ENCODE results near the gene ARL4D.
"Not testable (repeated sequence)": the region's sequence is repeated elsewhere in the genome, so short reads cannot be mapped to it uniquely, and the experiment has no call there.

ARL4D gene

DNA sequence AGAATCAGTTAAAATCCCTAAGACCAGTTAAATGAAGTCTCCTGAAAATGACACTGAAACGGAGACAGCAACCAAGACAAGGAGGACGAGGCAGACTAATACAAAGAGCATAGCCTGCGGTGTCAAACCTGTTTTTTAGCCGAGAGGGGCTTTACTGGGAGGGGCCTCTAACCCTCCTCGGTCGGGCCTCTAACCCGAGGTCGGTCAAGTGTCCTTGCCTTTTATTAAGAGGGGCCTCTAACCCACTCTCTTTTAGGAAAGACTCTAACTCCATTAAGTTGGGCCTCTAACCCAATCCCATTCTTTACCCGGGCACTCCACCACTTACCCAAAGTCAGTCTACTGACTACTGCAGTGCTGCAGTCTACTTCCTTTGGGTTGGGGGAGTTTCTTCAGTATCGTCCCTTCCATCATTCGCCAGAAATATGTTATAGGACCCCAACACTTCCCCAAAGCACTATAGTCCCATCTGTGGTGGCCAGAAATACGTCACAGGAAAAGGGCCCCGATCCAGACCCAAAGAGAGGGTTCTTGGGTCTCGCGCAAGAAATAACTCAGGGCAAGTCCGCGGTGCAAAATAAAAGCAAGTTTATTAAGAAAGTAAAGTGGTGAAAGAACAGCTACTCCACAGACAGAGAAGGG lies 39.2 kb upstream of the ARL4D start:
- no peak for TF ChIP-seq Cebpa-rat (IDR thresholded peaks at IDR 0.05)
- Histone ChIP-seq H3K27ac (peak overlapping the region; percentile 98), H3K4me1 (peaks cover 41% of the 10 kb centered on the region), H3K9ac (peak overlapping the region; percentile 96), H3K9me3 (no peaks in the 10 kb centered on the region), H3K4me2 (peak overlapping the region; percentile 97), H4K20me1 (no peaks in the 10 kb centered on the region), H3K36me3 (no peaks in the 10 kb centered on the region), H3K27me3 (no peaks in the 10 kb centered on the region), H3K4me3 (peak overlapping the region; percentile 67)

DNA sequence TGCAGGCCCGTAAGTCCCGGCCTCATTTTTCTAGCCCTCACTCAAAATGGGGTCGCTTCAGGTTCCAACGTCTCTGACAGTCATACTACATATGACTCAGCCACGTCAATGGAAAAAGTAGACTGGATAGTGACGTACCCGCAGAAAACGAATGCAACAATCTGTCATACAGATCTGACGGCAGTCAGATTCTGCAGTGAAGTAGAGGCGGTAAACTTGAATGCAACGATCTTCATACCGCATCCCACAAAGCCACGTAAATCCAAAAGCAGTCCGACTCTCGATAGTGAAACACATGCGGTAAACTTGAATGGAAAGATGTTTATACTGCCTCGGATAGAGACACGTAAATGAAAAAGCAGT lies 38.4 kb upstream of the ARL4D start:
- Histone ChIP-seq H3K27ac (peak overlapping the region; percentile 98), H3K9me3 (no peaks in the 10 kb centered on the region), H3K36me3 (no peaks in the 10 kb centered on the region), H4K20me1 (no peaks in the 10 kb centered on the region), H3K4me3 (peak overlapping the region; percentile 67), H3K27me3 (no peaks in the 10 kb centered on the region), H3K4me2 (peak overlapping the region; percentile 97), H3K9ac (peak overlapping the region; percentile 96), H3K4me1 (peaks cover 49% of the 10 kb centered on the region)
- no peak for TF ChIP-seq Cebpa-rat (IDR thresholded peaks at IDR 0.05)

DNA sequence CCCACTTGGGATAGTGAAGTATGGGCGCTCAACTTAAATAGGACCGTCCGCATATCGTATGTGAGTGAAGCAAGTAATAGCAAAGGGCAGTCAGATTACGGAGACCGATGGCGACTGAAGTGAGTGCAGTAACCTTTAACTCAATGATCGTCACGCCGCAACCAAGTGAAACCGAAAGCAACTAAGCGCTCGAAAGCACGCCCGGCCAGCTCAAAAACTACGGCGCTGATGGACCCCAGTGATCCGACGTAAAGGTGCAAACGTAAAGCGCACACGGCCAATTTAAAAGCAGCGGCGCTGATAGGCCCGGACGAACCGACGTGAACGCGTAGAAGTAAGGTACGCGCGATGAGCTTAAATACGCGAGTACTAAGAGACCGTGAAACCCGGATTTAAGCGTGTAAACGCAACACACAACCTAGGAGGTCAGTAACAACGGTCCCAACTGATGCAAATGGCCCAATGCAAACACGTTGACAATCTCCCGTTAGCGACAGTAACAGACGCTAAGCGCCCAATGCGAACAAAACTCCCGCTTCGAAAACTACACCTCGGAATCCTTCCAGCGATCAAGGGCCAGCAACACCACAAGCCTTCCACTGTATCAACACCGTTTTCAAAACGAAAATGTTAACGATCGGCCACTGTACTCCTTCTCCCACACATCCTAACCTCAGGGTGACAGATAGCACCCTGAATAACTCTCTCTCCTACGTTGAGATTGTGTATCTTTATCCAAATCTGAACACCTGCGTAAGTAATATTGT lies 37.9 kb upstream of the ARL4D start:
- Histone ChIP-seq H4K20me1 (no peaks in the 10 kb centered on the region), H3K27me3 (no peaks in the 10 kb centered on the region), H3K4me1 (peaks cover 54% of the 10 kb centered on the region), H3K9me3 (no peaks in the 10 kb centered on the region), H3K9ac (peak overlapping the region; percentile 96), H3K4me3 (peak overlapping the region; percentile 67), H3K4me2 (peak overlapping the region; percentile 97), H3K36me3 (no peaks in the 10 kb centered on the region), H3K27ac (peak overlapping the region; percentile 98)
- no peak for TF ChIP-seq Cebpa-rat (IDR thresholded peaks at IDR 0.05)

DNA sequence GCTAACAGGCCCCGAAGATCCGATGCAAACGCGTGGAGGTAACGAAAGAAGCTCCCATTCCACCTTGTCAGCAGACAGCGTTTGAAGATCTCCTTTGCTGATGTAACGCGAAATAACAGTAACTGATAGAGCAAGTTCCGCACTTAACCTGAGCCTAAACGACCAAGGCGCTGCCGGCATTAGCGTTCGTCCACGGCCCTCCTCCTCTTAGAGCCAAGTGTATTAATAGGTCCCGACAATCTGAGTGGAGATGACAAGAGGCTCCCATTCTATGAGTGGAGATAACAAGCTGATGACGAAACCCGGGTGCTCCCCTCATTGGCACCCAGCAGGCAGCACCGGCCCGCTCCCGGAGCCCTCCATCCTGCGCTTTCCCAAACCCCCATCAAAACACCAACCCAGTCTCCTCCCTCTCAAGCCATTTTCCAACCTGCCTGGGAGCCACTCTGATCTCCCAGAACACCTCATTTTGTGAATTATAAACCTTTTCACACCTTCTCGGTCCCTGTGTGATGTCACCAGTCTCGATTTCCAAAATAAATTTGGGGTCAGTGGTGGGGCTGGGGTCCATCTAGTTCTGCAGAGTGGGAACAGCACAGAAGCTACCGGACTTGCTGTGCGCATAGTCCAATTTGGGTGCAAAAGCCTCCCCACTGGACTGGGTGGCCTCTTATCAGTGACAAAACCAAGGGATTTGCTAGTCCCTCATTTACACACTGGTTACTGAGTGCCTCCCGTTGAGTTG lies 35.4 kb upstream of the ARL4D start:
- H3K27me3 ChIP-seq: no peaks in the 10 kb centered on the region
- no peak overlapping the region for H3K4me3 ChIP-seq
- peaks cover 68% of the 10 kb centered on the region for H3K4me1 ChIP-seq
- H3K9me3 ChIP-seq: no peaks in the 10 kb centered on the region
- no peaks in the 10 kb centered on the region for H4K20me1 ChIP-seq
- no peak overlapping the region for H3K9ac ChIP-seq
- H3K27ac ChIP-seq: peak overlapping the region; percentile 98; the same call in 1 of the 2 replicates
- no peak for TF ChIP-seq Cebpa-rat (IDR thresholded peaks at IDR 0.05)
- H3K36me3 ChIP-seq: no peaks in the 10 kb centered on the region
- peak overlapping the region; percentile 97; the same call in 1 of the 2 replicates for H3K4me2 ChIP-seq

DNA sequence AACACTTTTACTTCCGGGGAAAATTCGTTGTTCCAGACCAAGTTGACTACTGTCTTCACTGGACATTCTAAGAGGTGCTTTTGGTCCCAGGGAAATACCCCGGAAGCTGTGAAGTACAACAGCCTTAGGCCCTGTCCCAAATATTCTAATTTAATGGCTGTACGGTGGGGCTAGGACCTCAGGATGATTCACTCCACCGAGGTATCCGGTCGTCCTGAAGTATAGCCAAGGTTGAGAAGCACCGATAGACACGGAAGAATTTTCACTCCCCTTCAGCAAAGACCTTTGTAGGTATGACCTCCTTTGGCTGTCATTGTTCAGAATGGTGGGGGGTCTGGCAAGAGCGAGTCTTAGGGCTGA lies 34.9 kb upstream of the ARL4D start:
- Histone ChIP-seq H3K27ac (no peak overlapping the region), H3K4me3 (no peak overlapping the region), H3K4me1 (peaks cover 66% of the 10 kb centered on the region), H3K9me3 (no peaks in the 10 kb centered on the region), H3K27me3 (no peaks in the 10 kb centered on the region), H3K9ac (no peak overlapping the region), H4K20me1 (no peaks in the 10 kb centered on the region), H3K4me2 (no peak overlapping the region), H3K36me3 (no peaks in the 10 kb centered on the region)
- no peak for TF ChIP-seq Cebpa-rat (IDR thresholded peaks at IDR 0.05)

DNA sequence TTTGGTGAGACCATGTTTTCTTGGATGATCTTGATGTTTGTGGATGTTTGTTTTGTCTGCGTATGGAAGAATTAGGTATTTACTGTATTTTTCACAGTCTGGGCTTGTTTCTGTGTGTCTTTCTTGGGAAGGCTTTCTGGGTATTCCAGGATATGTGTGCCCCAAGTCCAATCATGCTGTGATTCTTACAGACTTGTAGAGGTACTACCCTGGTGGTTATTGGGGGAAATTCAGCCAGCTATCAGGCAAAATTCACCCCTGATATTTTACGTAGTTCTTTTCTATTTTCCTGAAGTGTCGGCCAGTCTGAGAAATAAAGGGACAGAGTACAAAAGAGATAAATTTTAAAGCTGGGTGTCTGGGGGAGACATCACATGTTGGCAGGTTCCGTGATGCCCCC lies 33.4 kb upstream of the ARL4D start:
- Histone ChIP-seq H3K9me3 (no peaks in the 10 kb centered on the region), H3K27me3 (no peaks in the 10 kb centered on the region)

DNA sequence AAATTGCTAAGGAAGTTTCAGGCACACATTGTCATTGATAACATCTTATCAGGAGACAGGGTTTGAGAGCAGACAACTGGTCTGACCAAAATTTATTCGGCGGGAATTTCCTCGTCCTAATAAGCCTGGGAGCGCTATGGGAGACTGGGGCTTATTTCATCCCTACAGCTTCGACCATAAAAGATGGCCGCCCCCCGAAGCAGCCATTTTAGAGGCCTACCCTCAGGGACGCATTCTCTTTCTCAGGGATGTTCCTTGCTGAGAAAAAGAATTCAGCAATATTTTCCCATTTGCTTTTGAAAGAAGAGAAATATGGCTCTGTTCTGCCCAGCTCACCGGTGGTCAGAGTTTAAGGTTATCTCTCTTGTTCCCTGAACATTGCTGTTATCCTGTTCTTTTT lies 32.9 kb upstream of the ARL4D start:
- H3K4me2 ChIP-seq, H4K20me1 ChIP-seq, H3K9me3 ChIP-seq, H3K9ac ChIP-seq, H3K4me3 ChIP-seq, H3K27ac ChIP-seq, H3K27me3 ChIP-seq, H3K36me3 ChIP-seq: not testable (repeated sequence)
- peaks cover 71% of the 10 kb centered on the region for H3K4me1 ChIP-seq

More for the DNA sequence above, 33.4 kb upstream of the ARL4D start:
- Histone ChIP-seq H4K20me1 (no peaks in the 10 kb centered on the region), H3K4me1 (peaks cover 65% of the 10 kb centered on the region), H3K36me3 (no peaks in the 10 kb centered on the region), H3K4me2 (no peak overlapping the region), H3K27ac (no peak overlapping the region), H3K4me3 (no peak overlapping the region), H3K9ac (no peak overlapping the region)
- no peak for TF ChIP-seq Cebpa-rat (IDR thresholded peaks at IDR 0.05)

DNA sequence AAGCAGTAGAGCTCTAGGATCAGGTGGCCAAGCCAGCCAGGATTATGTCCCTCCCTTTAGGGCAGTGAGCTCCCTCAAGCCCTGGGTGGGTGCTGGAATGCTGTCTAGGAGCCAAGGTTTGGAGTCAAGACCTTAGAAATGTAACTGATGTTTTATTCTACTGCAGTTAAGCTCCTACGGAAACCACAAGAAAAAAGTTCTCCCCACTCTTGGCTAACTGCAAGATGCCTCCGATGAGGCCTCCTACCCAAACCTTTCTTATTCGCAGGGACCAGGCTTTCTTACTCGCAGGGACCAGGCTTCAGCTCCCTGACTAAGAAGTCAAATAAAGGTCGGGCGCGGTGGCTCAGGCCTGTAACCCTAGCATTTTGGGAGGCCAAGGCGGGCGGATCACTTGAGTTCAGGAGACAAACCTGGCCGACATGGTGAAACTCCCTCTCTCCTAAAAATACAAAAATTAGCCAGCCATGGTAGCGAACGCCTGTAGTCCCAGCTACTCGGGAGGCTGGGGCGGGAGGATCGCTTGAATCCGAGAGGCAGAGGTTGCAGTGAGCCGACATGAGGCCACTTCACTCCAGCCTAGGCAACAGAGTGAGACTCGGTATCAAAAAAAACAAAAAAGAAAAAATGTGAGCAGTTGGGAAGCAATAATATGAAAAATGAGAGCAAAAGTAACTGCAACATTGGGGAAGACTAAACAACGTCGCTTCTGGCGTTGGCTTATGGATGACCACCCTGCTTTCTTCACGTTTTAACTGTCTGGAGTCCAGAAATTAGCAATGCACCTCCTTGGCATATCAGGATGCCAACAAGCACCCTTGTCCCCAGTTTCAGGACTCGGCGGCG lies 31.7 kb upstream of the ARL4D start:
- Histone ChIP-seq H3K9me3 (no peaks in the 10 kb centered on the region), H3K9ac (peak overlapping the region; percentile 99), H4K20me1 (no peaks in the 10 kb centered on the region), H3K36me3 (no peaks in the 10 kb centered on the region), H3K27ac (peak overlapping the region; percentile 99), H3K27me3 (no peaks in the 10 kb centered on the region), H3K4me1 (peaks cover 80% of the 10 kb centered on the region), H3K4me2 (peak overlapping the region; percentile 96), H3K4me3 (no peak overlapping the region)
- TF ChIP-seq Cebpa-rat (IDR thresholded peaks at IDR 0.05): no peak

DNA sequence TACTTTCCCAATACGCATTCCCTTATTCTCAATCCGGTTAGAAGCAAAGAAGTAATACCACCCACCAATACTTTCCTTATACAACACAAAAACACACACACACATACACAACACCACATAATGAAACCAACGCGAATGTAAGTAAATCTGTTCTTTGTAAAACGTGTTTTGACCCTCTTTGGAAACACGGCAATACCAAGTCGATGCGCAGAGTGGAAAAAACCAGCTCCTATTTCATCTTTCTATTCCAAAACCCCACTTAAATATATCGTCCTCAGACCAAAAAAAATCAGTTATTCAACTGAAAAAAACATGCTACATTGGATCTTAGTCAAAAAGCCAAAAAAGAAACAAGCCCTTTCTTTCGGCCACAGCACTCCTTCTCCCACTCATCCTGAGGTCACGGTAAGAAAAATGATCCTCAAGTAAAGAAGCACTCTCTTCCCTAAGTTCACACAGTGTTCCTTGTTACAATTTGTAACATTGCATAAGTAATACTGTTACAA lies 31.0 kb upstream of the ARL4D start:
- Histone ChIP-seq H3K4me1 (peaks cover 80% of the 10 kb centered on the region), H3K4me2 (peak overlapping the region; percentile 96), H3K27me3 (no peaks in the 10 kb centered on the region), H3K27ac (peak overlapping the region; percentile 99), H3K36me3 (no peaks in the 10 kb centered on the region), H3K4me3 (peak overlapping the region; percentile 69), H3K9me3 (no peaks in the 10 kb centered on the region), H4K20me1 (no peaks in the 10 kb centered on the region), H3K9ac (peak overlapping the region; percentile 99)
- no peak for TF ChIP-seq Cebpa-rat (IDR thresholded peaks at IDR 0.05)
